Measurements from ENCODE around the gene PRCC. TPM values are rescaled to one million over a fixed set of nuclear protein-coding genes. Genes with fewer than 3 reads are reported as not detected.

Gene PRCC
- total and polyA plus RNA-seq, 2 of the 13 experiments (the other 11 are each of a cell fraction or from before 2014, with no cell fraction given): 24.2 to 40.5 TPM

- TF ChIP-seq ZNF704 (CRISPR knock-in tag; IDR thresholded peaks at IDR 0.05; ENCODE audit: borderline replicate concordance): 0 out of 2 replicates have a peak, but pooled peaks have one; percentile 56
- peak; percentile 76 for TF ChIP-seq JARID2 (CRISPR knock-in tag; IDR thresholded peaks at IDR 0.05; ENCODE audit: insufficient replicate concordance)
- no peak for TF ChIP-seq SP4 (CRISPR knock-in tag; IDR thresholded peaks at IDR 0.05)
- TF ChIP-seq ZNF670 (CRISPR knock-in tag; IDR thresholded peaks at IDR 0.05; ENCODE audit: borderline replicate concordance): no peak
- no peak for TF ChIP-seq PTBP1 (IDR thresholded peaks at IDR 0.05; ENCODE audit: low read depth, low read length, poor library complexity, severe bottlenecking)
- no peak for TF ChIP-seq EZH2 (conservative IDR thresholded peaks at IDR 0.05; ENCODE audit: low read depth, low read length)
- TF ChIP-seq ZBTB8A (CRISPR knock-in tag; IDR thresholded peaks at IDR 0.05; ENCODE audit: borderline replicate concordance, low read depth): peak; percentile 66; the same call in 1 of the 2 replicates
- no peak for TF ChIP-seq NFKBIZ (CRISPR knock-in tag; IDR thresholded peaks at IDR 0.05)
- TF ChIP-seq ZGPAT (CRISPR knock-in tag; IDR thresholded peaks at IDR 0.05): peak; percentile 90; the same call in 1 of the 2 replicates
- TF ChIP-seq CREB3 (CRISPR knock-in tag; IDR thresholded peaks at IDR 0.05): no peak
- no peak for TF ChIP-seq POGZ (CRISPR knock-in tag; IDR thresholded peaks at IDR 0.05)
- peak; percentile 91 for TF ChIP-seq ZNF274 (CRISPR knock-in tag; IDR thresholded peaks at IDR 0.05)
- no peak for TF ChIP-seq NCOA2 (CRISPR knock-in tag; IDR thresholded peaks at IDR 0.05)
- 0 out of 2 replicates have a peak, but pooled peaks have one; percentile 65 for TF ChIP-seq E2F1 (CRISPR knock-in tag; IDR thresholded peaks at IDR 0.05)
- TF ChIP-seq RNF2 (conservative IDR thresholded peaks at IDR 0.05; ENCODE audit: low read depth): peak; percentile 95
- peak; percentile 73; the same call in 1 of the 2 replicates for TF ChIP-seq ZNF530 (CRISPR knock-in tag; IDR thresholded peaks at IDR 0.05; ENCODE audit: low read depth)
- TF ChIP-seq SMARCE1 (IDR thresholded peaks at IDR 0.05; ENCODE audit: borderline replicate concordance): no peak
- TF ChIP-seq ZNF572 (CRISPR knock-in tag; IDR thresholded peaks at IDR 0.05): no peak
- no peak for TF ChIP-seq ZNF629 (CRISPR knock-in tag; conservative IDR thresholded peaks at IDR 0.05)
- no peak for TF ChIP-seq MAFG (CRISPR knock-in tag; IDR thresholded peaks at IDR 0.05)
- no peak for TF ChIP-seq ZNF557 (CRISPR knock-in tag; IDR thresholded peaks at IDR 0.05)
- TF ChIP-seq STAG1 (CRISPR knock-in tag; IDR thresholded peaks at IDR 0.05): no peak; the same call in 1 of the 2 replicates
- 0 out of 2 replicates have a peak, but pooled peaks have one; percentile 73 for TF ChIP-seq ZNF468 (CRISPR knock-in tag; IDR thresholded peaks at IDR 0.05)
- TF ChIP-seq NCOR1 (IDR thresholded peaks at IDR 0.05; ENCODE audit: borderline replicate concordance, low read length): no peak
- TF ChIP-seq KDM5A (IDR thresholded peaks at IDR 0.05; ENCODE audit: borderline replicate concordance, low read length): no peak
- peak; percentile 91; the same call in 1 of the 2 replicates for TF ChIP-seq ZNF564 (CRISPR knock-in tag; IDR thresholded peaks at IDR 0.05)
Observed at GRCh38 chr1:156813750-156814570, 46.6 kb downstream of the PRCC start (continued).
